GM23338 (cell line): Measurements from ENCODE around the gene POLE.

Experiments used
- EZH2 ChIP-seq: fragments of 200-600 bp; sonication (generic); IDR thresholded peaks from one replicate; pipeline ENCODE4 v1.8.0; 2017; ENCODE audit warnings: antibody characterized with exemption, mild to moderate bottlenecking, low read depth; ENCODE audit not compliant: unreplicated experiment
- EZH2phosphoT487 ChIP-seq: fragments of 200-600 bp; sonication (generic); IDR thresholded peaks from one replicate; pipeline ENCODE4 v1.8.1; 2018; ENCODE audit warnings: antibody characterized with exemption; ENCODE audit not compliant: unreplicated experiment
- JUNB ChIP-seq: IDR thresholded peaks from one replicate; pipeline ENCODE4 v1.6.1; 2016; ENCODE audit warnings: antibody characterized with exemption; ENCODE audit not compliant: unreplicated experiment
- TF ChIP-seq, protein P1 (sequence below), 2 experiments: fragments of 200-600 bp in 1 of 2; sonication (generic) in 1 of 2; conservative IDR thresholded peaks; 2 replicates each; pipeline versions ENCODE4 v1.5.1 to v1.6.1; 2016 to 2017; ENCODE audit warnings: antibody characterized with exemption in 2 of 2, low read depth in 2 of 2, mild to moderate bottlenecking in 2 of 2, moderate library complexity in 1 of 2

GRCh38 chr12:132646850-132647249 lies 40.3 kb downstream of the POLE start:
- TF ChIP-seq, protein P1, sequence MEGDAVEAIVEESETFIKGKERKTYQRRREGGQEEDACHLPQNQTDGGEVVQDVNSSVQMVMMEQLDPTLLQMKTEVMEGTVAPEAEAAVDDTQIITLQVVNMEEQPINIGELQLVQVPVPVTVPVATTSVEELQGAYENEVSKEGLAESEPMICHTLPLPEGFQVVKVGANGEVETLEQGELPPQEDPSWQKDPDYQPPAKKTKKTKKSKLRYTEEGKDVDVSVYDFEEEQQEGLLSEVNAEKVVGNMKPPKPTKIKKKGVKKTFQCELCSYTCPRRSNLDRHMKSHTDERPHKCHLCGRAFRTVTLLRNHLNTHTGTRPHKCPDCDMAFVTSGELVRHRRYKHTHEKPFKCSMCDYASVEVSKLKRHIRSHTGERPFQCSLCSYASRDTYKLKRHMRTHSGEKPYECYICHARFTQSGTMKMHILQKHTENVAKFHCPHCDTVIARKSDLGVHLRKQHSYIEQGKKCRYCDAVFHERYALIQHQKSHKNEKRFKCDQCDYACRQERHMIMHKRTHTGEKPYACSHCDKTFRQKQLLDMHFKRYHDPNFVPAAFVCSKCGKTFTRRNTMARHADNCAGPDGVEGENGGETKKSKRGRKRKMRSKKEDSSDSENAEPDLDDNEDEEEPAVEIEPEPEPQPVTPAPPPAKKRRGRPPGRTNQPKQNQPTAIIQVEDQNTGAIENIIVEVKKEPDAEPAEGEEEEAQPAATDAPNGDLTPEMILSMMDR (conservative IDR thresholded peaks at IDR 0.05; ENCODE audit: low read depth in 2 of 2) = no peak
- TF ChIP-seq EZH2phosphoT487 (no peak), JUNB (no peak), EZH2 (no peak)
